HG03095 (cell line): Measurements from ENCODE around the gene SENP1.

Source experiments
- ATAC-seq: cut with Tn5 transposase; IDR thresholded peaks from one replicate; pipeline ENCODE4 v1.9.1; 2021; ENCODE audit warnings: moderate library complexity; ENCODE audit not compliant: unreplicated experiment

Gene SENP1

GRCh38 chr12:48037267-48037915, 68.5 kb downstream of the SENP1 start:
- no peak for ATAC-seq

- ATAC-seq, result no peak
Observed at GRCh38 chr12:48036818-48037217, 69.1 kb downstream of the SENP1 start.

- ATAC-seq, result no peak
Observed at GRCh38 chr12:48034835-48035805, 70.8 kb downstream of the SENP1 start.

GRCh38 chr12:48033451-48033850, 72.4 kb downstream of the SENP1 start:
- ATAC-seq, result no peak

GRCh38 chr12:48032597-48032996, 73.3 kb downstream of the SENP1 start:
- no peak for ATAC-seq

- no peak for ATAC-seq
Observed at GRCh38 chr12:48031135-48031960, 74.5 kb downstream of the SENP1 start.

GRCh38 chr12:48030173-48030650, 75.7 kb downstream of the SENP1 start:
- no peak for ATAC-seq

GRCh38 chr12:48029491-48030172, 76.2 kb downstream of the SENP1 start:
- no peak for ATAC-seq

- ATAC-seq, result no peak
Observed at GRCh38 chr12:48028541-48029431, 77.1 kb downstream of the SENP1 start.

- no peak for ATAC-seq
Observed at GRCh38 chr12:48027183-48028002, 78.5 kb downstream of the SENP1 start.

- ATAC-seq, result no peak
Observed at GRCh38 chr12:48026060-48026827, 79.6 kb downstream of the SENP1 start.

GRCh38 chr12:48025281-48025680, 80.6 kb downstream of the SENP1 start:
- no peak for ATAC-seq

GRCh38 chr12:48024735-48025134, 81.1 kb downstream of the SENP1 start:
- no peak for ATAC-seq

GRCh38 chr12:48023386-48023785, 82.5 kb downstream of the SENP1 start:
- ATAC-seq, result no peak

- ATAC-seq, result no peak
Observed at GRCh38 chr12:48022676-48023385, 83.0 kb downstream of the SENP1 start.

- no peak for ATAC-seq
Observed at GRCh38 chr12:48022180-48022521, 83.7 kb downstream of the SENP1 start.

- no peak for ATAC-seq
Observed at GRCh38 chr12:48021485-48022179, 84.2 kb downstream of the SENP1 start.
